Myocyte (in vitro differentiated cells): ENCODE measurements around the gene GAGE12F. TPM values are rescaled to one million over a fixed set of nuclear protein-coding genes. Genes with fewer than 3 reads are reported as not detected.
"Not testable (repeated sequence)": the region's sequence is repeated elsewhere in the genome, so short reads cannot be mapped to it uniquely, and the experiment has no call there.

Experiments used
- DNase-seq: peaks from one replicate; pipeline ENCODE4 v3.0.0-alpha.2; 2012; ENCODE audit warnings: low read depth
- polyA plus RNA-seq: library from polyadenylated mRNA; unstranded; fragments of >200 nt; gene quantifications from one replicate; pipeline ENCODE4 v1.2.1, GENCODE V29; 2012; ENCODE audit warnings: missing spikeins
- total RNA-seq: library from RNA; depleted of rRNA; stranded (reverse); fragments of >200 nt; gene quantifications from 2 replicates; pipeline ENCODE4 v1.2.3, GENCODE V29; 2014

GAGE12F gene
- total RNA-seq = not detected in 2 replicates
- not detected for polyA plus RNA-seq

GRCh38 chrX:49560542-49560941 lies at the start of gene GAGE12F:
Gene GAGE12F, plus strand, starts transcription at chrX:49560842. Its CDS starts 1,155 bp downstream, at chrX:49561997.
- DNase-seq = not testable (repeated sequence)

GRCh38 chrX:49531877-49532276 lies 28.8 kb upstream of the GAGE12F start, which contains the start of gene GAGE12C:
Gene GAGE12C, plus strand, starts transcription at chrX:49532177. Its CDS starts 1,155 bp downstream, at chrX:49533332.
- DNase-seq = not testable (repeated sequence)

GRCh38 chrX:49541433-49541832 lies 19.2 kb upstream of the GAGE12F start, which contains the start of gene GAGE12D:
Gene GAGE12D, plus strand, starts transcription at chrX:49541733. Its CDS starts 1,155 bp downstream, at chrX:49542888.
- not testable (repeated sequence) for DNase-seq

GRCh38 chrX:49550989-49551388 lies 9.7 kb upstream of the GAGE12F start, which contains the start of gene GAGE12E:
Gene GAGE12E, plus strand, starts transcription at chrX:49551289. Its CDS starts 1,155 bp downstream, at chrX:49552444.
- DNase-seq = not testable (repeated sequence)

- not testable (repeated sequence) for DNase-seq
These were observed 8.1 kb downstream of the GAGE12F start for GRCh38 chrX:49568728-49569127.

GRCh38 chrX:49569152-49569551 lies 8.5 kb downstream of the GAGE12F start:
- DNase-seq = not testable (repeated sequence)

GRCh38 chrX:49570100-49570499 lies 9.5 kb downstream of the GAGE12F start, which contains the start of gene GAGE12G:
Gene GAGE12G, plus strand, starts transcription at chrX:49570400. Its CDS starts 1,155 bp downstream, at chrX:49571555.
- DNase-seq = not testable (repeated sequence)

GRCh38 chrX:49579649-49580048 lies 19.0 kb downstream of the GAGE12F start, which contains the start of gene GAGE12H:
Gene GAGE12H, plus strand, starts transcription at chrX:49579949. Its CDS starts 1,155 bp downstream, at chrX:49581104.
- not testable (repeated sequence) for DNase-seq

GRCh38 chrX:49589196-49589595 lies 28.6 kb downstream of the GAGE12F start, which contains the start of gene GAGE2A:
Gene GAGE2A, plus strand, starts transcription at chrX:49589496. Its CDS starts 1,155 bp downstream, at chrX:49590651.
- DNase-seq = not testable (repeated sequence)

GRCh38 chrX:49589769-49590478 lies 29.3 kb downstream of the GAGE12F start:
- not testable (repeated sequence) for DNase-seq

- not testable (repeated sequence) for DNase-seq
These were observed 29.8 kb downstream of the GAGE12F start for GRCh38 chrX:49590488-49590887.

GRCh38 chrX:49598720-49599119 lies 38.1 kb downstream of the GAGE12F start, which contains the start of gene GAGE1:
Gene GAGE1, plus strand, starts transcription at chrX:49599020. Its CDS starts 1,155 bp downstream, at chrX:49600175.
- not testable (repeated sequence) for DNase-seq

GRCh38 chrX:49610718-49611310 lies 50.2 kb downstream of the GAGE12F start:
- DNase-seq = no peak

Other genes starting within 250 kb of the GAGE12F start
- not detected in 2 replicates for gene GAGE12J, start 238.8 kb upstream of the GAGE12F start, total RNA-seq
- gene GAGE13, start 229.3 kb upstream of the GAGE12F start, total RNA-seq = not detected in 2 replicates
- gene GAGE12C, start 28.7 kb upstream of the GAGE12F start, total RNA-seq = not detected in 2 replicates
- gene GAGE12D, start 19.1 kb upstream of the GAGE12F start, total RNA-seq = not detected in 2 replicates
- not detected in 2 replicates for gene GAGE12E, start 9.6 kb upstream of the GAGE12F start, total RNA-seq
- gene GAGE12G, start 9.6 kb downstream of the GAGE12F start, total RNA-seq = not detected in 2 replicates
- not detected in 2 replicates for gene GAGE12H, start 19.1 kb downstream of the GAGE12F start, total RNA-seq
- not detected in 2 replicates for gene GAGE2A, start 28.7 kb downstream of the GAGE12F start, total RNA-seq
- gene GAGE1, start 38.2 kb downstream of the GAGE12F start, total RNA-seq = not detected in 2 replicates
- gene PAGE1, start 135.1 kb downstream of the GAGE12F start, total RNA-seq = not detected in 2 replicates